ENCODE data around the gene GNA12.

Gene GNA12

DNA sequence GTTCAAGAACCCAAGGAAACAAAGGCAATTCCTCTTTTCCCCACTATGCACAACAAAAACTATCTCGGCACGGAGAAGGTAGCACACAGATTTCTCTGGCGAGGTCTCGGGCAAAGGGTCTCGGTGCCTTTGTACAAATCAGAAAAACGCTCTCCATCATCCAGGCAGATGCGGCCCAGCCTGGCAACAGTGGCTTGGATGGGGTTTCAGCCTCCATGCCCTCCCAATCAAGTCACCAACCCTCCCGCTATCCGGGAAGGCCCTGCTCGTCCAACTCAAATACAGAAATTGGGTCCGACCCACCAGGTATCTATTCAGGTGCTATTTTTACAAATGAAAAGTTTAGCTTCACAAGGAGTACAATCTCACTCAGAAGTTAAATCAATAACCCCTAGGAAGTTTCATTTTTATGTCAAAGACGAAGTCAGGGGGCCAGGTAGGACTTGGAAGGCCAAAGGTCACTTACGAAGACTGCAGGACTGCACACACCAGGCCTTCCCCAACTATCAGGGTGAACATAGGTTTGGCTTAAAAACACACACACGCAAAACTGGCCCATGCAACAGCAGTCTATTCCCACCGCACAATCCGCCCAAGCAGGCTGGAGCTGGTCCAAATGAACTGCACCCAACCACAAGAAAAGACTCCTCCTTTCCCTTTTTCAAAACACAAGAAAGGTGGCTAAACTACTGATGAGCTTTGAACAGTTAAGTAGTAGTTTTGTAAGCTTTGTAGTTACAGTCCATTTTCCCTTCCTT is 43.0 kb downstream of the GNA12 start:
- no peak for DNase-seq

DNA sequence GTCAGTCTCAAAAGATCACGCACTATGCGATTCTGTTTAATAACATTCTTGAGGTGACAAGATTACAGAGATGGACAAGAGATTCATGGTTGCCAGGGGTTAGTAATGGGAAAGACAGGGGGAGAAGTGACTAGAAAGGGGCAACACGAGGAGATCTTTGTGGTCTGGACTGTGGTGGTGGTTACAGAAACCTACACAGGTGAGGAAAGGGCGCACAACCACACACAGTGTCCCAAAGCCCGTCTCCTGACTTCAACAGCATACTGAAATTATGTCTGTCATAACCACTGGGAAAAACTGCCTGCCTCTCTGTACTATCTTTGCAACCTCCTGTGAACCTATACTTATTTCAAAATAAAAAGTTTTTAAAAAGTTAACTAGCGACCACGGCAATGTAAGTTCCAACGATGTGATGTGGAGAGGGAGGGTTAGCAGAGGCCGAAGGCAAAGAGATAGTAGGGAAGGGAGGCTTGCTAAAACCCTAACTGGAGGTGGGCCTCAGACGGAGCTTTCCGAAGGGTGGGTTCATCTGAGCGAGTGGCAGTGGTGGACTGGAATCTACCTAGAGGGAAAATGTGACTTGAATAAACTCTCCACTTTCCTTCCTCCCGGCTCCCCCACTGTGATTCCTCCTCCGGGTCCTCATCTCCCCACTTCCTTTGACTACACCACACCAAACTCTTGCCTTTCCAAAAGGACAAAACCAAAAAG is 43.7 kb downstream of the GNA12 start:
- no peak for DNase-seq

DNA sequence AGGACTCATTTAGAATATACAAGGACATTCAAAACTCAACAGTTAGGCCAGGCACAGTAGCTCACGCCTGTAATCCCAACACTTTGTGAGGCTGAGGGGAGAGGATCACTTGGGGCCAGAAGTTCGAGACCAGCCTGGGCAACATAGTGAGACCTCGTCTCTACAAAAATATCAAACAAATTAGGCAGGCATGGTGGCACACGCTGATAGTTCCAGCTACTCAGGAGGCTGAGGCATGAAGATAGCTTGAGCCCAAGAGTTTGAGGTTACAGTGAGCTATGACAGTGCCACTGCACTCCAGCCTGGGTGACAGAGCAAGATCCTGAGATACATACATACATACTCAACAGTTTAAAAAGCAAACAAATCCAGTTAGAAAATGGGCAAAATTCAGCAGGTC is 44.9 kb downstream of the GNA12 start:
- DNase-seq, result no peak

DNA sequence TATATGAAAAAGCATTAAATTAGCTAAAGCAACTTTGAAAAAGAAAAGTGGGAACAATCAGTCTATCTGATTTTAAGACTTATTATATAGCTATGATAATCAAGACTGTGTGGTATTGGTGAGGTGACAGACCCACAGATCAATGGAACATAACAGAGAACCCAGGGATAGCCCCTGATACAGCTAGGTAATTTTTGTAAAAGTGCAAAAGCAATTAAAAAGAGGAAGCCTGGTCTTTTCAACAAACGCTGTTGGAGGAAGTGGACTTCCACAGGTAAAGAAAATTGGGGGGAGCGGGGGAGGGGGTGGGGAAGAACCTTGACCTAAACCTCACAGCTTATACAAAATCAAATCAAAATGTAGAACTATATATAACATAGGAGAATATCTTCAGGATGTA is 45.4 kb downstream of the GNA12 start:
- DNase-seq, result no peak

DNA sequence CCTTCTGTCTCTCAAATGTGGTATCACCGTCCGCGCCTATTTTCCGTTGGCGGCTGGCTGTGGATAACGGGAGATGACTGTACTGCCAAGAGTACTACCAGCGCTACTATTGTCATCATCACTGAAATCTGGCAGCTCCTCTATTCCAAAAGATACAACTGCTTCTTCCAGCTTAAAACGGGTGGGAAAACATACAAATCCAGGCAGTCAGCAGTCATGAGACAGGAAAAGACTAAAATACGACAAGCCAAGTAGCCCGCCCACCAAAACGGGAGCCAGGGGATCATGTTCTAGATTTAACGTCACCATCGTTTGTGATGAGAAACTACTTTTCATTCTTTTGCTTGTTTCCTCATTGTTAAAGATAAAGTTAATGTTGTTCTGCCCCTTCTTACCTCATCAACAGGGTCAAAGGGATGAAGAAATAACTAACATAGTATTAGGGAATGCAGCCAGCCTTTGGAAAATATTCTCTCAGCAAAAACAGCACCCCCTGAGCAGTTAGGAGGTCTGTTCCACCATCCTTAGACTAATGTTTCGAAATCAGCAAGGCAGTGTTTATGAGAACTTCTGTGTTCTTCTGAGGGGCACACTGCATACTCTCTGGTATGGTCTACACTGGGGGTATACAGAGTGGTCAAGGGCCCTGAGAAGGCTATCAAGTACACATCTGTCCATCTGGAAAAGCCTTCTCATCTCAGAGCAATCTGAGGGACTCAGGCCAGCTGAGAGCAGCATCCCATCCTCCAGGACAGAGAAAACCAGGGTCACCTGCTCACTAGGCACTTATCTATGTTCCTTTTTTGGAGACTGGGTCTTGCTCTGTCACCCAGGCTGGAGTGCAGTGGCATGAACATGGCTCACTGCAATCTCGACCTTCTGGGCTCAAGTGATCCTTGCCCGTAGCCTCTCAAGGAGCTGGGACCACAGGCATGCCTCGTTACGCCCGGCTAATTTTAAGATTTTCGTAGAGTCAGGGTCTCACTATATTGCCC is 47.5 kb downstream of the GNA12 start:
- DNase-seq, result no peak

DNA sequence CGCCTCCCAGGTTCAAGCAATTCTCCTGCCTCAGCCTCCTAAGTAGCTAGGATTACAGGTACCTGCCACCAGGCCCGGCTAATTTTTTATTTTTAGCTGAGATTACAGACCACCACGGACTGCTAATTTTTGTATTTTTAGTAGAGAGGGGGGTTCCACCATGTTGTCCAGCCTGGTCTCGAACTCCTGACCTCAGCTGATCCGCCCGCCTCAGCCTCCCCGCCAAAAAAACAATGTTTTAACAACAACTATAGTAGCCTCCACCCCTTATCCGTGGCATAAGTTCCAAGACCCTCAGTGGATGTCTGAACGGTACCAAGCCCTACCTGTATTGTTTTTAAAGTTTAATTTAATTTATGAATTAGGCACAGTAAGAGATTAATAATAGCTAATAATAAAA is 48.2 kb downstream of the GNA12 start:
- no peak for DNase-seq

DNA sequence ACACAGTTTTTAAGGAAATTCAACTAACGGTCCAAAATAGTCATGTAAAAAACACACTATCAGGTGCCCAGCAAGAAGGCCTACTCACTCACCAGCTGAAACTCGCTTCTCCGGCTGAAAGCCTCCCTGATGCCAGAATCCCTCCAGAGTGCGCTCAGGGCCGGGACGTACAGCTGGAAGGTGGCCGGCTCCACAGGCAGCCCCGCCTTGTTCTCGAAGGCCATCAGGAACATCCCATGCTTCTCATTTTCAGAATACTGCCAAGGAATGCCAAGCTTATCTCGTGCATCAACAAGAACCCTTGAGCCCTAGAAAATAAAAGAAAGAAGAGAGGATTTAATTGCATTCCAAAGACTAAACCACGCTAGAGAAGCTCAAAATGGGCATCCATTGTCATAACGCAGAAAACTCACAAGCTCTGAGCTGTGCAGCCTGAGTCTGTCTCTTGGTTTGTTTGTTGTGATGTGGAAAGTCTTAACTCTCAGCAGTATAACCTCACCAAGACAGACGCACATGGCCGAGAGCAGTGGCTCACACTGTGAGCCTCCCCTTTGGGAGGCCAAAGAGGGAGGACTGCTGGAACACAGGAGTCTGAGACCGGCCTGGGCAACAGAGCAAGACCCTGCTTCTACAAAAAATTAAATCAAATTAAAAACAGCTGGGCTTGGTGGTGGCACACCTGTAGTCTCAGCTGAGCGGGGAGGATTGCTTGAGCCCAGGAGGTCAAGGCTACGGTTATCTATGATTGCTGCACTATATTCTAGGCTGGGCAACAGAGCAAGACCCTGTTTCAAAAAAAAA is 49.1 kb downstream of the GNA12 start:
- no peak for DNase-seq

DNA sequence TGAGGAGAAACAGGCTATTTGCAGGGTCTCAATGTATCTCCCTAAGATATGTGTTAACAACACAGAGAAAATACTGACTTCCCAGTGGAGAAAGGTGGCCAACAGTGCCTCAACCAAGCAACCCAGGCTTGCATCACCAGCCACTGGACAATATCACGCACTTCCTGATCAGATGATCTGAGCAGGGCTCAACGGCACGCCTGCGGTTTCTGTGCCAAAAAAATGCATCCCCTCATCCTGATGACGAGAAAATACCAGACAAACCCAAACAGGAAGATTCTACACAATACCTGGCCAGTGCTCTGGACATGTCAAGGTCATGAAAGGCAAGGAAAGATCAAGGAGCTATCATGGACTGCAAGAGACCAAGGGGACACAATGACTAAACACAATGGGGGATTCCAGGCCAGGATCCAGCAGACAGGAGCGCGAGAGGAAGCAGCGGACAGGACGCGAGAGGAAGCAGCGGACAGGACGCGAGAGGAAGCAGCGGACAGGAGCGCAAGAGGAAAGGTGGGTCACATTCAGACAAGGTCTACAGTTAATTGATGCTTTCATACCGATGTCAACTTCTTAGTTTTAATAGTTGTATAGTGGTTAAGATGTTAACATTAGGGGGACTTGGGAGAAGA is 51.1 kb downstream of the GNA12 start:
- DNase-seq, result no peak

DNA sequence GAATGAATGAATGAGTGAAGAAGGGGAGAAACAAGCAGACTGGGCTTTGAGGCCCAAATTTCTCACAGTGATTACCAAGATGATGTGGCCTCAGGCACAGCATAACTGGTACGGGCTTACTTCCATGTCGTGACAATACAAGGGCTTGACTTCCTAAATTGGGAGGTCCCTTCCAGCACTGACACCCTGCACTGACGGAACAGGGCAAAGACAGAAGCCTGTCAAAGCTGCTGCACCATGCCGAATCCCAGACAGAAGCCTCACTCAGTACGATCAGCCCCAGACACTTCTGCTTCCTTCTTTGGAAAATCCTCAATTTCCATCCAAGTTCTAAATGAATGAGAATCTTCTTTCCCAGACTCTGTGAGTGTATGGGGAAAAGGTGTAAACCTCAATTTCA is 51.9 kb downstream of the GNA12 start:
- DNase-seq, result no peak

DNA sequence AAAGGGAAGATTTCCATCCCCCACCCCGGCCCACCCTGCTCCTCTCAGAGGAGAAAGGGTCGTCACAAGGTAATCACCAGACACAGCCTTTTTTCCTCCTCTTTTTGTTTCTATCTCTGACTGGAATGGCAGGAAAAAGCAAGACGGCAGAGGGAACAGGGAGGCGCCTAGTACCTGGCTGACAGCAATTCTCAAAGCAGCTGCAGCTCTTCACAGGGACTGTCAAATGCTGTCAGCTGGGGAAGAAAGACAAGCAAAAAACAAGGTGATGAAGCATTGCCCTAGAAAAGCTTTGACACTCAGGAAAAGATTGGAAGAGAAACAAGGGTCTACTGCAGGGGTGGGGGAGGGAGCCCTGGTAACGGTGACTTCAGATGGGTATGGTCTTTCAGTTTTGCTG is 52.7 kb downstream of the GNA12 start:
- DNase-seq, result no peak

DNA sequence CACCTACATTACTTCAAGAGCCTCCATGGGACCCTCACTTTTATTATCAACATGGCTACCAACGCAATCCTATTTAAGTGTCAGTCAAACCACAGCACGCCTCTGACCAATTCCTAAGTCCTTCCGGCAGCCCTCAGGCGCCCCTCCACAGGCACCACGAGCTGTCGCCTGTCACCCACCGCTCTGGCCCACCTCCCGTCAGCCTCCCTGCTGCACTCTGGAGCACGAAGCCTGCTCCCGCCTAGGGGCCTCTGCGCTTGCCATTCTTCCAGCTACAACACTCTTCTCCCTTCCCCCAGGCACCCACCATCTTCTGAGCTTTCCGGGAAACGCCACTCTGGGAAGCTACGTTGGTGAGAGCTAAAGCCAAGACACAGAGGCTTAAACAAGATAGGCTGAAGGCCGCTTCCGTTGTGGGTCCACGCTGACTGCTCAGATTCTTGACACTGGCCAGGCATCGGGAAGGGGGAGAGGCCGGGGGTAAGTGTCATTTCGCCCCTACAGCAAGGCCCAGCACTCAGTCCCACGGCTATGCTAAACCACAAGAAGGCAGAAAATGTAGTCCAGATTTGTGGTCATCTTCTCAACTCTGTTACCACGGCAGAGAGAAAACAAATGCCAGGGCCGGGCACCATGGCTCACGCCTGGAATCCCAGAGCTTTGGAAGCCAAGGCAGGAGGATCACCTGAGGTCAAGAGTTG is 56.7 kb downstream of the GNA12 start:
- no peak for DNase-seq

DNA sequence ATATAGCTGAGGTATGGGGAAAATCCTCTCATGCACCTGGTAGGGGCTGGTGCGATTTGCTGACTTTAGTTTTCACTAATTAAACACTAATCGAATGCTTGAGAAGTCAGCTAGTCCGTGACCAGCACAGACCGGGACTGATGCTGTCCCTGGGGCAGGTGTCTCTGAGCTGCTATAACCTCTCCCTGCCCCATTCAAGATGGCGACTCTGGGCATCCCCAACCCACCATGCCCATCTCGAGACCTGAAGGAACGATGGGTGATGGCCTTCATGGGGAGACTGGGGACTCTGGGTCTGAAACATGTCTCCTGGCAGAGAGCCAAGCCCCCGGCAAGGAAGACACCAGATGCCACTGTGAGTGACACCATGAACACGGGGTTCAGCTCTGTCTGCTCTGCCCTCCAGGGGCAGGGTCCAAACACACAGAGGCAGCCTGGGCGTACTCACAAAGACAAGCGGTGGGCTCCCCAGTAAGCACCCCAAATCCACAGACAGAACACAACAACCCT is 57.4 kb downstream of the GNA12 start:
- no peak for DNase-seq

DNA sequence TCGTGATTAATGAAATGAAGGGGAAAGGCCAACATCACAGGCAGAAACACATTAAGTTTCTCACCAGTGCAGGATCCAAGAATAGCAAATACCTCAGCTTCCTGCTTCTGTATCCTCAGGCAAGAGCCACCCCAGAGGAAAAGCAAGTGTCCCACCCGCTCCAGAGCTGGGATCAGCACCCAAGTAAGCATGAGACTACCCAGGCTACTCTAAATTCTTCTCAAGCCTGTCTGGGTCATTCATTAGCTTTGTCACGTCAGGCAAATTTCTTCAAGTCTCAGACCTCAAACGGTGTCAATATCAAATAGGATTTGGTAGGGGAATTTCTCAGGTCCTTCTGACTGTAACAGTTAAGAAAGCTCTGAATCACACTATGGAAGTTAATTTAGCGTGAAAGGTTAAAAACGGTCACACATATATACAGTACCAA is 59.0 kb downstream of the GNA12 start:
- no peak for DNase-seq

DNA sequence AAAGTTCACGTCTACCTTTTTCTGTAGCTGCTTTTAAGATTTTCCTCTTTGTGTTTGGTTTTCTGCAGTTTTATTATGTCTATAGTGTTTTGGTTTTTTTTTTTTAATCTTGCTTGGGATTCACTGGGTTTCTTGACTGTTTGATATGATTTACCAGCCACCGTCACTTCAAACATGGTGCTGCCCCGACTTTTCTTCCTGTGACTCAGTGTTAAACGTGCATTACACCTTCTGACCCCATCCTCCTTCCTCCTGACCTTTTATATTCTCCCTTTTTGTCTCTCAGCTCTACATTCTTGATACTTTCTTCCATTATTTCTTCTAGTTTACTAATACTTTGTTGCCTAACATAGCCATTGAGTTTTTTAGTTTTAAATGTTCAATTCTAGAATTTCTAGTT is 61.5 kb downstream of the GNA12 start:
- no peak for DNase-seq

DNA sequence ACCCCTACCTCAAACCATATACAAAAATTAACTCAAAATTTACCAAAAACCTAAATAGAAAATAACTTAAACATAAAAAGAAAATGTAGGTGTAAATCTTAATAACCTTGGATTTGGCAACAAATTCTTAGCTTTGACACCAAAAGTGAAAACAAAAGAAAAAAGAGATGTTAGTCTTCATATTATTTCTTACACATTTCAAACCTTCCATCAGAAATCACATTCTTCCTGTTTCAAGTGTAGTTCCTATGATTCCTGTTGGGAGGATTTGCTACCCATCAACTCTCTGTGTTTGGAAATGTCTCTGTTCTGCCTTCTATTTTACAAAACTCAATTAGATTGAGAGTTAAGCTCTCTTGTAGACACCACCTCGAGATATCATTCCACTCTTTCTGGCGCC is 62.0 kb downstream of the GNA12 start:
- DNase-seq, result no peak

DNA sequence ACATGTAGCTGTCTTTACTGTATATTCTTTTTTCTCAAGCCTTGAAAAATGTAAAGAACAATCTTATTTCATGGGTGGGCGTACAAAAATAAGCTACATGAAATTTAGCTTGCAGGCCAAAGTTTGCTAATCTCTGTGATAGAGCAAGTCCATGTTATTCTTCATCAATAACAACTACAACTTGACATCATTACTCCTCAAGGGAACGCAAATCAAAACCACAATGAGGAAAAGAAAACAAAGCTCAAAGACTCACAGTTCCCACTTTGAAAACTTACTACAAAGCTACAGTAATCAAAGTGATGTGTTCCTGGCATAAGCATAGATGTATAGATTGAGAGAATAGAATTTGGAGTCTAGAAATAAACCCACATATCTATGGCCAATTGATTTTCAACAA is 62.5 kb downstream of the GNA12 start:
- no peak for DNase-seq

DNA sequence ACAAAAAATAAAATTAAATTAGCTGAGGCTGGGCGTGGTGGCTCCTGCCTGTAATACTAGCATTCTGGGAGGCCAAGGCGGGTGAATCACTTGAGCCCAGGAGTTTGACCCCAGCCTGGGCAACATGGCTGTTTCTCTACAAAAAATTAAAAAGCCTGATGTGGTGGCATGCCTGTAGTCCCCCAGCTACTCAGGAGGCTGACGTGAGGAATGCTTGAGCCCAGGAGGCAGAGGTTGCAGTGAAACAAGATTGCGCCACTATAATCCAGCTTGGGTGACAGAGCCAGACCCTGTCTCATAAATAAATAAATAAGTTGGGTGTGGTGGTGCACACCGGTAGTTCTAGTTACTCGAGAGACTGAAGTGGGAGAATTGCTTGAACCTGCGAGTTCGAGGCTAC is 65.1 kb downstream of the GNA12 start:
- no peak for DNase-seq

DNA sequence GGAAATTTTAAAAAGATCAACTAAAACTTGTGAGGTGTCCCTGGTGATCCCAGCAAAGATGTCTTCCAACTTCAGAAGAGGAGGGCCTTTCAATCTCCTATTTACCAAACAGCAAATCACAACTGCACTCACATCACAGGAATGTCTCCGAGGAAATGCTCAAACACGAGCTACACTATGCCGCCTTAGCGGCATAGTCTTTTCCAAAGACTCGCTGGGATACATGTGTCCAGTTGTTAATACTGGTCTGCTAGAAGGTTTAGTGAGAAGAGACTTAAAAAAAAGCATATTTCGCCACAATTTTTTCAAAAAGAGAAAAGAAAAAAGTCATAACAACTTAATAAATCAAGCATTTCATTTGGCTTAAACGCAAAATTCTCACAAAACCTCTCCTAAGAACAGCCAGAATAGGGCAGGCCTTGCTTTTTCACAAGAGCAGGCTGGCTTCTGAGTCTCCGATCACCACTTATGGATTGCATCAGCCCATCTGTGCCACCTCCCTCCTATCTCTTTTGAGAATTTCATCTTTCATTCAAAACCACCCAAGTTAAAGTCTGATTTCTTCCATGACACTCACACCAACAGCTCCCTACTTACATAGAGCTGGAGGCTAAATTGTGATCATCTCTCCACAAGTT is 66.1 kb downstream of the GNA12 start:
- no peak for DNase-seq

DNA sequence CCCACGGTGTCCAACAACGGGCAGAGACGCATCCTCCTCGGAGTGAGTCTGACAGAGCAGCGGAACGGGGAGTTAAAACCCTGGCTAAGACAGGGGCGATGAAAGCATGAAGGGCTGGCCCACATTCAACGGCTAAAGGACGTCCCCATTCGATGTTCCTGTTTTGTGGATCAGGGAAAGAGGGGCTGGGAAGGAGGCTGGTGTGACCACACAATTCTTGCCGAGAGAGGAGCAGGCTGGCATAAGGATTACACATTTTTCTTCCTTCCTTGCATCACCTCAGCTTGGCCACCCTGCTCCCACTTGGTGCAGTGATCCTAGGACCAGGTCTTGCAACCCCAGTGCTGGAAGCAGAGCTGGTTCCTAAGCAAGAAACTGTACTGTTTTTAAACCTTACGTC is 67.7 kb downstream of the GNA12 start:
- no peak for DNase-seq

DNA sequence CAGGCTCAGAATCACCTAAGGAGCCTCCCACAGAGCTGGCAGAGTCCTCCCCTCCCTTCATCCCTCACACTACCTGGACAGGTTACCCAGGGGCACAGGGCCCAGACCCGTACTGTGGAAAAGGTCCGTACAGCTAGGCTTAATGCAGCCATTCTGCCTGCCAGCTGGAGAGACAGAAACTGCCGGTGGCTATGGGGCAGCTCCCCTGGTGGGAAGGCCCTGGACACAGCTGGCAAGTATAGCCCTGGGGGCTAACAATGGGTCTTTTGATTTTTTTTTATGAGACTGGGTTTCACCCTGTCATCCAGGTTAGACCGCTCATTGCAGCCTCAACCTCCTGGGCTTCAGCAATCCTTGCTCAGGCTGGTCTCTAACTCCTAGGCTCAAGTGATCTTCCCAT is 68.3 kb downstream of the GNA12 start:
- DNase-seq, result no peak

DNA sequence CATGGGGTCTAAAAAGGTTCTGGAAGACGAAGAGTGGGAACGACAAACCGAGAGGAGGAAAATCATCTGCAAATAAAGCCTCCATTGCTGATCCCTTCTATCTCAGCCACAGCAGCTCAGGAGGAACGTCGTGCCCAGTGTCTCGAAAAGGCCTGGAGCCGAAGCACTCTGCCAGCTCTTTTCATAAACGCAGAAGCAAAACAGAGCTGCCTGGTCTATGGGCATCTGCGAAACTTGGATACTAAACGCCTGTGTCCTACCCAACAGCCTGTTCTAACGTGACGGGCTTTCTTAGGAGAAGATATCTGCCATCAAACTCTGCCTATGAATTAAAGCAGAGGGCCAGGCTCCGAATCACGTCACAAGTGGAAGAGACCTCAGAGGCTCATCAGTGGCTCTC is 68.7 kb downstream of the GNA12 start:
- no peak for DNase-seq
